Inflammatory macrophage treated with lipopolysaccharide for 1 hour (primary cell): ENCODE results near the gene SSX2IP.
"Not testable (repeated sequence)": the region's sequence is repeated elsewhere in the genome, so short reads cannot be mapped to it uniquely, and the experiment has no call there.

Experiments used
- DNase-seq, 2 donors: peaks; one replicate each; pipeline ENCODE4 v3.0.0-alpha.2; 2020 to 2022

Gene SSX2IP, protein sequence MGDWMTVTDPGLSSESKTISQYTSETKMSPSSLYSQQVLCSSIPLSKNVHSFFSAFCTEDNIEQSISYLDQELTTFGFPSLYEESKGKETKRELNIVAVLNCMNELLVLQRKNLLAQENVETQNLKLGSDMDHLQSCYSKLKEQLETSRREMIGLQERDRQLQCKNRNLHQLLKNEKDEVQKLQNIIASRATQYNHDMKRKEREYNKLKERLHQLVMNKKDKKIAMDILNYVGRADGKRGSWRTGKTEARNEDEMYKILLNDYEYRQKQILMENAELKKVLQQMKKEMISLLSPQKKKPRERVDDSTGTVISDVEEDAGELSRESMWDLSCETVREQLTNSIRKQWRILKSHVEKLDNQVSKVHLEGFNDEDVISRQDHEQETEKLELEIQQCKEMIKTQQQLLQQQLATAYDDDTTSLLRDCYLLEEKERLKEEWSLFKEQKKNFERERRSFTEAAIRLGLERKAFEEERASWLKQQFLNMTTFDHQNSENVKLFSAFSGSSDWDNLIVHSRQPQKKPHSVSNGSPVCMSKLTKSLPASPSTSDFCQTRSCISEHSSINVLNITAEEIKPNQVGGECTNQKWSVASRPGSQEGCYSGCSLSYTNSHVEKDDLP

GRCh38 chr1:84690397-84691121 is at the start of gene SSX2IP:
TSS of gene SSX2IP (minus strand) at chr1:84690461. CDS start at chr1:84671219, 19,242 bp downstream.
- peak; percentile 92 to 99 for DNase-seq

- DNase-seq: no peak
Observed at GRCh38 chr1:84738237-84738636, 48.0 kb upstream of the SSX2IP start.

- no peak for DNase-seq
Observed at GRCh38 chr1:84737590-84737989, 47.3 kb upstream of the SSX2IP start.

DNA sequence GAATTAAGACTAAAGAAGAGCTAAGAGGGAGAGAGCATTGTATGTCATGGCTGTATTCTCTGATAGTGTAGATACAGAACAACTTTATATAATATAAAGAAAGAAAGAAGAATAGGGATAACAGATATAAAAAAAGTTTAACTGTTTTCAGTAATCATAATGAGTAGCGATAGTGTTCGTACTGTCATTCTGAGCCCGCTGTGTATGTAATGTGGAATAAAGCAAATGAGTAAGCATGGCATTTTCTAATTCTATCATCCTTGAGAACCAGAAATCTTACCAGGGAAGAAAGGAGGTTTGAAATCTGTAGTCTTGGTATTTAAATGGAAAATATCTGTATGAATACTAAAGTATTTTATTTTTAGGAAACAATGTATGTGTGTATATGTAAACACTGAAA is 46.7 kb upstream of the SSX2IP start:
- no peak for DNase-seq

- no peak for DNase-seq
Observed at GRCh38 chr1:84736445-84736844, 46.2 kb upstream of the SSX2IP start.

- DNase-seq: no peak
Observed at GRCh38 chr1:84735483-84735882, 45.2 kb upstream of the SSX2IP start.

DNA sequence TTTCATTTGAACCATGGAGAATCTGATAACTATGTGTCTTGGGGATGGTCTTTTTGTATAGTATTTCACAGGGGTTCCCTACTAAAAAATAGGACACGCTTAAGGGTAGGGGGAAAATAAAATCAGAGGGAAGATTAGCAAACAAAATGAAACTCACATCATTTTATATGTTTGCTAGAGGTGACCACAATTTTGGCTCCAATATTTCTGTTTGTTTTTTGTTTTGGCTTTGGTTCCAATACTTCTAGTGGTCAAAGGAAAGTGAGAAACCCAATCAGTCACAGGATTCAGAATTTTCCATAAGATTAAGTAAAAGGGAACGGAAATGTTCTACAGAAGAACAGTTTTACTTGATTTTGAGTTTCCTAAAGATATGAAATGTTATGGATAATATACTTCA is 42.3 kb upstream of the SSX2IP start:
- no peak for DNase-seq

- DNase-seq: no peak
Observed at GRCh38 chr1:84731519-84731918, 41.3 kb upstream of the SSX2IP start.

DNA sequence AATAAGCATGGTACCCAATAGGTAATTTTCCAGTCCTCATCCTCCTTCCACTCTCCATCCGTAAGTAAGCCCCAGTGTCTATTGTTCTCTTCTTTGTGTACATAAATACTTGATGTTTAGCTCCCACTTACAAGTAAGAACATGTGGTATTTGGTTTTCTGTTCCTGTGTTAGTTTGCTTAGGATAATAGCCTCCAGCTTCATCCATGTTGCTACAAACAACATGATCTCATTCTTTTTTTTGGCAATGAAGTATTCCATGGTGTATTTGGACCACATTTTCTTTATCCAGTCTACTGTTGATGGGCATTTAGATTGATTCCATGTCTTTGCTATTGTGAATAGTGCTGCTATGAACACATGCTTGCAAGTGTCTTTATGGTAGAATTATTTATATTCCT is 37.5 kb upstream of the SSX2IP start:
- DNase-seq: not testable (repeated sequence)

- DNase-seq: no peak
Observed at GRCh38 chr1:84726593-84727499, 36.6 kb upstream of the SSX2IP start.

- DNase-seq: peak in 1 of 2 donors; percentile 41
Observed at GRCh38 chr1:84724128-84724860, 34.0 kb upstream of the SSX2IP start.

DNA sequence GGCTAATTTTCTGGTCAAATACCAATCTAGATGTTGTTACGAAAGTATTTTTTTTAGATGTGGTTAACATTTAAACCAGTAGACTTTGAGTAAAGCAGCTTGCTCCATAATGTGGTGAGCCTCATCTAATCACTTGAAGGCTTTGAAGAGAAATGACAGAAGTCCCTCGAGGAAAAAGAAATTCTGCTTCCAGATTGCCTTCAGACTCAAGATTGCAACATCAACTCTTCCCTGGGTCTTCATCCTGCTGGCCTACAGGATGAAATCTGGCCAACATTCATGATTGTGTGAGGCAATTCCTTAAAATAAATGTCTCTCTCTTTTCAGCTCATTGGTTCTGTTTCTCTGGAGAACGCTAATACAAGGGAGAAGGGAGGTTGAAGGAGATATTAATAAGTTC is 32.5 kb upstream of the SSX2IP start:
- DNase-seq: no peak

DNA sequence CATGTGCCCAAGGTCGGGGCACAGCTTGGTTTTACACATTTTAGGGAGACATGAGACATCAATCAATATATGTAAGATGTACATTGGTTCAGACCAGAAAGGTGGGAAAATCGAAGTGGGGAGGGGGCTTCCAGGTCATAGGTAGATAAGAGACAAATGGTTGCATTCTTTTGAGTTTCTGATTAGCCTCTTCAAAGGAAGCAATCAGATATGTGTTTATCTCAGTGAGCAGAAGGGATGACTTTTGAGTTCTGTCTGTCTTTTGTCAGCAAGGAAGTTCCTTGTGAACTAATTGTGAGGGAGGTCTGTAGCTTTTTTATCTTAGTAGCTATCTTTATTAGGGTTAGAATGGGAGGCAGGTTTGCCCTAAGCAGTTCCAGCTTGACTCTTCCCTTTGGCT is 31.6 kb upstream of the SSX2IP start:
- DNase-seq: not testable (repeated sequence)

DNA sequence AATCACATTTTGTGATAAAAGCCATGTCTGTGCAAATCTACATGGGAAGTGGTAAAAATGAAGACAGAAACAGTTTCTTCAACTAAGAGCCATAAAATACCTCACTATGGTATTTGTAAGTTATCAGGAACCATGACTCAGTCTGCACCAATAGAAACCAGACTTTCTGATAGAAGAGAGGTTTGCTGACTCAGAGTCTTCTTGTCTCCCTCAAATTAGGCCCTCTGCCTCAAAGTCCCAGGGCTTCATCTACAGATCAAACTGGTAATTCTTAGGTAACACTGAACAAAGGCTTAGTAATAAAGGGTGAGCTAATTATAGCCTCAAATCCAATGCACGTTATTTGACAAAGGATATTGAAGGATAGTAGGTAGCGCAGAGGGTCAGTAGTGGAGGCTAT is 30.9 kb upstream of the SSX2IP start:
- DNase-seq: no peak

GRCh38 chr1:84720221-84720780 is 30.0 kb upstream of the SSX2IP start:
- DNase-seq: no peak

DNA sequence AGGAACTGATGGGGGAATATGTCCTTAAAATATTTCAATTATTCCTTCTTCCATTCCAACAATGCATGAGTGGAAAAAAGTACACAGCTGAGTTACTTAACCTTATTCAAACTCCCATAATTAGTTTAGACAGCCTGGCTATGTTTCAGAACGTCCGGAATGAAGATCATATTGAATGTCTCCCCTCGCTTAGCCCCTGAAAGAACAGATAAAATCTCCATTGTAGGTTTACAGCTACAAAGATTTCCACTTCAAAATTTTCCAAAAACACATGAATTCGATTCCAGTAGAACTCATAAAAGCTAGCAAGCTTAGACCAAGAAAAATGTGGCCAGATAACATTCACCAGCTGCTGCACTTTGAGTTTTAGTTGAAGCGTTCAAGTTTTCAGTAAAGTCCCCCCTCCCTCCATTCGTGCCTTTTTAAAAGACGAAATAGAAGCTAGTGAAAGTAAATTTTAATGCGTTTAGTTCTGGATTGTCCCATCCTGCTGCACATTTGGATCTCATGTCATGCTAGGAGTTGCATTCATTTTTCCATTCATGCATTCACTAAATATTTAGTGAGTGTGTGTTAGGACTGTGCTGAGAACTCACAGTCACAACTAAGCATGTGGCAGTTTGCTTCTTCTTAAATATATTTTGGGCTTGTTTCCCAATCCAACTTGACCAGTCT is 29.4 kb upstream of the SSX2IP start:
- DNase-seq: no peak

GRCh38 chr1:84715342-84716019 is 25.2 kb upstream of the SSX2IP start:
- no peak for DNase-seq

DNA sequence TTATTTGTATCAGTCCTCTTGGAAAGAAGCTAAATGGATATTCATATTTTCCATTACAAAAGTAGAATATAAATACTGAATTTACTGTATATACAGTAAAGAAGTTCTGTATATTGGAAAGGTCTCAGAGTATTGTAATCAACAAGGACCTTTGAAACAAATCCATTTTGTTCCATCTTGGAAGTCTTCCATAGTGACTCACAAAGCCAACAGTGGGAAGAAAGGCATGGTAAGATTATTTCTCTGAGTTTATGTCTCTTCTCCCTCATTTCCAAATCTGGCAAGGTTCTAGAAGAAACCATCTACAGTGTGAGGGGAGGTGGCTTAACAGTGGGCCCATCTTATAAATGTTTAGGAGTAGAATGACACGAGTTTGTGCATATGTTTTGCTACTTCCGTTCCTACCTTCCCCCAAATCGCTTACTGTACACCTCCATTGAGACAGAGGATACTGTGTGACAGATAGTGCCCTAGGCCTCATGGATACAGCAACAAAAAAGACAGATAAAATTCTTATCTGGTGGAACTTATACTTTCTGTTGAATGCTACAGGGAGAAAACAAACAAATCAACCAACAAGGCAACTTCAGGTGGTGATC is 22.1 kb upstream of the SSX2IP start:
- DNase-seq: no peak

DNA sequence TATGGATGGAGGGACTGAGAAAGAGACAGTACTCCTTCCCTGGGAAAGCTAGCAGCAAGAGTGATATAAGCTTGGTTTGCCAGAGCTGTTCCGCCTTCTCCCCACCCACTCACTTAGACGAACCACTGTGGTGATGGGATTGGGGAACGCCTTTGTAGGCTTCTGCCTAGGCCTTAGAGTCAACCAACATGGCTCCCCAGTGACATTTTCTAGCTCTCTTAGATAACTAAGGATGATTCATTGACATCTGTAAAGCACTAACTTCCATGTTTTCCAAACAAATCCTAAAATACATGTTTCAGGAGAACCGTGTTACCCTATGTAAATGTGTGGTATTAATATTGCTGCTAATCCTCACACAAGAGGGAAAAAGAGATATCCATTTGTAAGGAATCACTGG is 21.6 kb upstream of the SSX2IP start:
- DNase-seq: no peak

DNA sequence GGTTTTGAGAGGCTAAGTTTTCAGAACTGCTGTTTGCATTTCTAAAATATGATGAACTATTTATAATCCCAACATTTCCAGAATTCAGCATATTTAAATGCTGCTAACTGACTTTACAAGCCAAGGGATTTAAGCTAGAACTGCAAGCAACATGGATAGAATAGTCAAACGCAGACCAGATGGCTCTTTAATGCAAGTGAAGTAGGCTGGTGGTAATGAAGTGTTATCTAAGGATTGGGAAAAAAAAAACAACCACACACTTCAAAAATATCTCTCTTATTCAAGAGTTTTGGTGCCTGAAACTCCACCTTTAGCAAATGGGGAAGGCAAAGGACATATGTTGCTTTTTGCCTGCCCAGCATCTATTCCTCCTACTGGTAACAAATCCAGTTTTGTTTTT is 20.9 kb upstream of the SSX2IP start:
- no peak for DNase-seq
